HG03460 (cell line): Measurements from ENCODE around the gene TMEM61.
"Not testable (repeated sequence)": the region's sequence is repeated elsewhere in the genome, so short reads cannot be mapped to it uniquely, and the experiment has no call there.

ENCODE experiments used
- ATAC-seq: cut with Tn5 transposase; IDR thresholded peaks from one replicate; pipeline ENCODE4 v1.9.1; 2021; ENCODE audit not compliant: unreplicated experiment

TMEM61 gene

DNA sequence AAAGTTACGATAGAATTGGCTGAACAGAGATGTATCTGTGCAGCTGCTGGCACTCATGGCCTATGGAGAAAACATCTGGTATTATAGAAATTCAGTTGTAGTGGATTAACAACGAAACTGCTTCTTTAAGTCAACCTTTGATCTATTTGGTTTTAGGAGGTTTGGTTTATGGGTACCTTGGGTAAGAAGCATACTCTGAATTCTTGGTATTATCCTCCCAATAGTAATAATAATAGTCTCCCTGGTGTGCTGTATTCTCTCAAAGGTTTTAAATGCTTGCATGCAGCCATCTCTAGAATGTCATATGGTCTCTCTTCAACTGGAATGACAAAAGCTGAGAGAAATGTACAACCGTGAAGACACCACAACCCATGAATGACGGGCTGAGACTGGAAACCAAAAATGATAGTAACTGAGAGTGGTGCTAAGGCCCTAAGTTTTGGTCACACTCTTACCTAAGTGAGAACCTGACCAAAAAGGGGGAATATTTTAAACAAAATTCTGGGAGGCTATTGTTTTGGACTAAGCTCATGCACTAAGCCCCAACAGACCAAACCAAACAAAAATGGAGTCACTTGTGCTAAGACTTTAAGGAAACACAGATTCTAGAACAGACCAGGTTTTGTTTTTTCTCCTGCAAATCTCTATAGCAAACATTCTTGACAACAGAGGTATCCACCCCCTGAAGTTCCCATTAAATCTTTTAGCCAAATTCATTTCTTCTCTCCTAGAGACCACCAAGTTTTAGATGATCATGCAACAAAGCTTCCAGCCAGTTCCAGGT is 17.6 kb upstream of the TMEM61 start:
- no peak for ATAC-seq

DNA sequence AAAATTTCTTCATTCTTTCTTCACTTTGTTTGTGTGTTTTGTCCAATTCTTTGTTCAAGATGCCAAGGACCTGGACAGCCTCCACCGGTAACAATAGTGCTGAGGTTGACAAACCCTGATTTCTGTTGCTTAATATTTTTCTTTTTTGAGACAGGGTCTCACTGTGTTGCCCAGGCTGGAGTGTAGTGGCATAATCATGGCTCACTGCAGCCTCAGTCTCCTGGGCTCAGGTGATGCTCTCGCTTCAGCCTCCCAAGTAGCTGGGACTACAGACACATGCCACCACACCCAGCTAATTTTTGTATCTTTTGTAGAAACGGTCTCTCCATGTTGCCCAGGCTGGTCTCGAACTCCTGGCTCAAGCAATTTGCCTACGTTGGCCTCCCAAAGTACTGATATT is 16.6 kb upstream of the TMEM61 start:
- ATAC-seq, result not testable (repeated sequence)

DNA sequence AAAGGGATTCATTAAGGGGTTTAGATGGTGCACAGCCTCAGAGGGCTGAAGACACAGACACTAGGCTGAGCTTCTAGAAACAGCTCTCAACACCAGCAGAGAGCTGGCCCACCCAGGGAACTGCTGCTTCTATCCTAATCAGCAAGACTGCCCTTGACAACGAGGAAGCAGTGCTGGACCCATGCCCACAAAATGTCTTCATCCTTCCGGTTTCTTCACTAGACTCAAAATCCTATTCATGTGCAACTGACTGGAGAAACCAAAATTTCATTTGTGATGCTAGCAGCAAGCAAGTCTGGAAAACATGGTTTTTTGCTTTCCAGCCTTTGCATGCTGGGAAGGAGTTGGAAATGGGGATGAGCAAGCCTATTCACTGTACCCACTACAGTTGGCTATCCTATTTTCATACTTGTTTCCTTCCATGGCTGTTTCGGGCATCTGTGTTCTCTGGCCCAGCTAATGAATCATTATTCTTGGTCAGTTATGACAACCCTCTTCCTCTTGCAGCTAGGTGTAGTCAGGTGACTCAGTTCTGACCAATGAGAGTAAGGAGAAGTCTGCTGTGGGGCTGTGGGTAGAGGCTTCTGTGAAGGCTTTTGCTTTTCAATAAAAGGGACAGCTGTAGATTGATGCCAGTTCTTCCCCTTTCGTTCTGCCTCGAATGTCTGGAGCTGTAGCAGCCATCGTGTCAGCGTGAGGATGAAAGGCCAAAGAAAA is 14.6 kb upstream of the TMEM61 start:
- no peak for ATAC-seq

DNA sequence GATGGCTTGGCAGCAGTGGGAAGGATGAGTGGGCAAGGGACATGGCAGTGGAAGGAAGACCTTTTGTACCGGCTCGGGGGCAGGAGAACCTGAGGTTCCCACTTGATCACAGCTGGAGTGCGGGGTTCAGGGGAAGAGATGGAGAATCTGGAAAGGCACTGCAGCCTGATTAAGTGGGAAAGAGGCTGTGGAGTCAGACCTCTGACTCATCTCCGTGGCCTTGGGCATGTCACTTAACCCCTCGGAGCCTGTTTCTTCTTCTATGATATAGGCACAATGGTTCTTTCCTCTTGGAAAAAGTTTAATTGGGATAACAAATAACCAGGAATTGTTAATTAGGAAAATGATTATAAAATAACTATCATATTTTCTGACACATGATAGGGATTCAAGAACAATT is 13.1 kb upstream of the TMEM61 start:
- no peak for ATAC-seq

DNA sequence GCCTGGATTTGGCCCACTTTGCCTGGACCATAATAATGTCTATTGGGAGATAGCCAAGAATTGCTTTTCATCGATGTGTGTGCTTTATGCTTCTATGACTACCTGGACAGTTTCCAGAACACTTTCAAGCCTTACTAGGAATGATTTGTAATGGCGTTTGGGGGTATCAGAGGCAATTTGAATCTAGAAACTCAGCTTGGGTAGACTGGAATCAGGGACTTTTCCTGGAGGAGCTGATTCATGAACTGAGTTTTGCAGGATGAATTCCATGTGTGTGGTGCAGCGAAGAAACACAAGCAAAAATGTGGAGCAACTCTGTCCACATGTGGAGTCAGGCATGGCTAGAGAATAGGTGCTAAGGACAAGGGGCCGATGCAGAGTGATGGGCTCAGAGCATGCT is 11.9 kb upstream of the TMEM61 start:
- ATAC-seq, result no peak

DNA sequence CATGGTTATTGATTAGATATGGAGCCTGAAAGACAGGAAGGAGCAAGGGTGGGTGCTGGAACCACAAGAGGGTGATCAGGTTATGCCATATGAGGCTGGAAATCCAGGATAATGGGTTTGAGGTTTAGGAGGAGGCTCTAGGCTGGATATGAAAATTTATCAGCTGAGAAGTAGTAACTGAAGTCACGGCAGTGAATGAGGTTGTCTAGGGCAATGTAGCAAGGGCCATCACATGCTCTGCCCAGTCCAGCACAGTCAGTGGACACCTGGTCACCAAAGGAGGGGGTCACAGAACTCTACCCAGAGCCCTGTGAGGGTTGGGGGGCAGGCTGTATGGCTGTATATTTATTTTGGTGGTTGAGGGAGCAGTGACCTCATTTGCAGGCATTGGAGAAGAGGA is 10.5 kb upstream of the TMEM61 start:
- no peak for ATAC-seq

DNA sequence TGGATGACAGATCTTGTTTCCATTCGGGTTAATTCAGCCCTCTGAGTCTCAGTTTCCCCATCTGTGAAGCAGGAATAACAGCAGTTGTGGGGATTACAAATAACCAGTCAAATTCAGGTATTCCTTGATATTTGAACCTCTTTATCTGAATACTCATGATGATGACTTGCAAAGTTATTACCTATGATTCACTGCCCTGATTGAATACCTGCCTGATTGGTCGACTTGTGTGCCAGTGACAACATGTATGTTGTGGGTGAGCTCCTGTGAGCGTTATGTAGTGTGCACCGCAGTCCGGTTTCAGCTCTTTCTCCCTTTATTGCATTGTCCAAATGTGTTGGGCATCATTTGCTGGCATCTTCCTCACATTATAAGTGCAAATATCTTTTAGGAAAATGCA is 9.5 kb upstream of the TMEM61 start:
- ATAC-seq, result no peak

DNA sequence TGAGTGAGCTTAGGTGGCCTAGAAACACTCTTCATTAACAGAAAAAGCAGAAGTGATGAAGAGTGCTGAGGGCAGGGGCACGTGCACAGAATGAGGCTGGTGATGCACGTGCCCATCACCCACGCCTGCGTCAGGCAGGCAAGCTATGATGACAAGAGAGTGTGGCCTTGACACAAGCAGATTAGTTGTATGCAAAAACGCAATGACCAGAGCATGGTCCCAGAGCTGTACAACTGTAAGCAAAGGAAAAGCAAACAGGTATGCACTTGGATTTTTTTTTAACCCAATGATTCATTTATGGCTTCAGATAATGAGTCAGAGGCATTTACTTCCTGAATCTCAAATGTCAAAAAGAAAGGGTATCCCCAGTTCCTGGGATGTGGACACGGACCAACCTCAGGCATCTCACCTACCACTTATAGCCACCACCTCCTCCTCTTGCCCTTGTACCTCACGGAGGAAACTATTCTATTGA is 9.1 kb upstream of the TMEM61 start:
- peak; percentile 69 for ATAC-seq

DNA sequence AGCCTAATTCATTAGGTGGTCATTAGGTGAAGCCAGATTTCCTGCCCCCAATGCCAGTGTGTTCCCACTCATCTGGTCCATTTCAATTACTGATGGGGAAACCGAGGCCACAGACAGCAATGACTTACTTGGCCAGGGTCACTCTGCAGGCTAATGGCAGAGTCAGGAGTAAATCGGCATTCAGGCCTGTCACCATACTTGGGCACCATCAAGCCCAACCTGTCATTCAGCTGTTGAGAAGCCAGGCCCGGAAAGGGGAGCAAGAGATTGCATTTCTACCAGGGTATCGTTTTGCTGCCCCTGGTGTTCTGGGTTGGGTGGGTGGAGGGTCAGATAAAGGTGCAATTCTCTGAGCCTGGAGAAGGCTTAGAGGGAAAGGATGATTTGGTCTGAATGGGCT is 8.0 kb upstream of the TMEM61 start:
- ATAC-seq, result no peak

DNA sequence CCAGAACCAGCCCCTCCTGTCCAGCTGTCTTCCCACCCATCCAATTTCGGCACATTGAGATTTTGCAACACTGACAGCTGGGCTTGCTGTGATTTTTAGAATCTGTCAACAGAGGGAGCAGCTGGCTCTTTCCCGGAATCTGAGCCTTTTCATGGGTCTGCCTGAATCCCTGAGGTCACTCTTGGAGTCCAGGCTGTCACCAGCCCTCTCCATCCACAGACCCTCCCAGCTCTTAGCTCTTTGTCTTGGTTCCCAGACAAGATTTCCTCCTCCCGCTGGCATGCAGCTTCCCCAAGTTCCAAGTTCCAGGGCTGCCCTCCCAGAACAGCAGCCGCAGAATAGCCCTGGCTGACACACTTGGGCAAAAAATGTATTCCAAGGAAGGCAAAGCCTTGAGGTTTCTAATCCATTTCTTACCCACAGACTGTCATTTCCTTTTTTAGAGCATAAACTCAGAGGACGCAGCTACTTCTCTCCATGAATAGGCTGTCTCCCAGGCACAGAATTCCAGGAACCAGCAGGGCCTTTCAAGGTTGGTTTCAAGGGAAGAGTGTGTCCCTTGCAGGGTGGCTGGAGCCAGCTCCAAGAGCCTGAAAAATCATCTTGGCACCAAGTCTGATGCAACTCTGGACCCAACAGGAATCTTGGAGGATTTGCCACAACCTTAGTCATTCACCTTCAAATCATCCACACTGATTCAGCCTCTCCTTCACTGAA is 7.1 kb upstream of the TMEM61 start:
- ATAC-seq, result no peak

DNA sequence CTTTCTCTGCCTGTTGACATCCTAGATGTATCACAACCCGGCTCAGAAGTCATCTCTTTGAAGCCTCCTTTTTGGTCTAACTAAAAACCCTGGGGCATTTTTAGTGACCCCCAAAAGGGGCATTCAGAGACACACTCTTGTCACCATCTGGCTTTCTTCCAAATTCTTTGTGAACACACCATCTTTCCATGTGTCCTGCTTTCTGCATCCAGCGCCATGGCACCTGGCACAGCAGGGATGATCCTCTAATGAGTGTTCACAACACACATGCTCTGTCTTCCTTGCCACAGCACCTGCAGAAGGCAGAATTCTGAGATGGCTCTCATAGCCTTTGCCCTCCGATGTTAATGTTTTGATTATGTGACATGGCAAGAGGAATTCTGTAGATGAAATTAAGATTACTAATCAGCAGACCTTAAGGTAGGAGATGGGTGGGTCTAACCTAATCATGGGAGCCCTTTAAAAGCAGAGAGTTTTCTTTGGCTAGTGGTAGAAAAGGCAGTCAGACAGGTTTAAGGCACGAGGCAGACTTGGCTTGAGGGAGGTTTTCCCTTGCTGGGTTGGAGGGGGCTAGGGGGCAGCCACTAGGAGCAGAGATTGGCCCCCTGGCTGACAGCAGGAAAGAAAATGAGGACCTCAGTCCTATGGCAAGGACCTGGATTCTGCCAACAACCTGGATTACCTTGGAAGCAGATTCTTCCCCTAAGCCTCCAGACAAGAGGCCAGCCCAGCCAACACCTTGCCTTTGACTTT is 4.9 kb upstream of the TMEM61 start:
- ATAC-seq, result no peak

DNA sequence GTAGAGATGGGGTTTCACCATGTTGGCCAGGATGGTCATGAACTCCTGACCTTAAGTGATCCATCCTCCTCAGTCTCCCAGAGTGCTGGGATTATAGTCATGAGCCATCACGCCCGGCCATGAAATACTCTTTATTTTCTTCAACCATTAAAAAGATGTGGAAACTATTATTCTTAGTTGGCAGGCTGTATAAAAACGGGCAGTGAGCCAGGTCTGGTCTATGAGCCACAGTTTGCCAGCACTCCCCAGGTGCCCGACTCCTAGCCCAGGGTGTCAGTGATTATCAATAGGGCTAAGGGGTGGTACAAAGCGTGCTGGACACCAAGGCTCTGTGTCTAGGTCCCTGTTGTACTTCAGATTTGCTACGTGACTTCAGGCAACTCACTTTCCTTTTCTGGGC is 3.7 kb upstream of the TMEM61 start:
- ATAC-seq, result no peak

DNA sequence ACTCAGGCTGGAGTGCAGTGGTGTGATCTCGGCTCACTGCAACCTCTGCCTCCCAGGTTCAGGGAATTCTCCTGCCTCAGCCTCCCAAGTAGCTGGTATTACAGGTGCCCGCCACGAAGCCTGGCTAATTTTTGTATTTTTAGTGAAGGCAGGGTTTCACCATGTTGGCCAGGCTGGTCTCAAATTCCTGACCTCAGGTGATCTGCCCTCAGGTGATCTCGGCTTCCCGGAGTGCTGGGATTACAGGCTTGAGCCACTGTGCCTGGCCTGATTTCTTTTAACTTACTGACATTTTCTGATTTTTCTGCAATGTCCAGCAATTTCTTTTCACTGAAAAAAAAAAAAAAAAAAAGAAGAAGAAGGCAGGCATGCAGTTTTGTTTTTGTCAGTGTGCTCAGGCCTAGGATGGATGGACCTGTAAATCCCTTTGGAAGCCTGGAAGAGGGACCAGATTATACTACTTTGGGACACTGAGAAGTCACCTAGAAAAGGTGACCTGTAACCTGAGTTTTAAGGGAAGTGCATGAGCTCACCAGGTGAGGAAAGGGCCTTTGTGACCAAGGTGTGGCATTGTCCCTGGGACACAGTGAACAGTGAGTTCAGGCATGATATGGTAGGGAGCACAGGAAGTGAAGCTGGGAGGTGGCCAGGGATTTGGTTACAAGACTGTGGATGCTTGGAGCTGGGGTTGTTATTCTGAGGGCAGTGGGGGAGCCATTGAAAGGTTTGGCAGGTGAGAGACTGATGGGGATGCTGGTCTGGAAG is 2.7 kb upstream of the TMEM61 start:
- no peak for ATAC-seq

DNA sequence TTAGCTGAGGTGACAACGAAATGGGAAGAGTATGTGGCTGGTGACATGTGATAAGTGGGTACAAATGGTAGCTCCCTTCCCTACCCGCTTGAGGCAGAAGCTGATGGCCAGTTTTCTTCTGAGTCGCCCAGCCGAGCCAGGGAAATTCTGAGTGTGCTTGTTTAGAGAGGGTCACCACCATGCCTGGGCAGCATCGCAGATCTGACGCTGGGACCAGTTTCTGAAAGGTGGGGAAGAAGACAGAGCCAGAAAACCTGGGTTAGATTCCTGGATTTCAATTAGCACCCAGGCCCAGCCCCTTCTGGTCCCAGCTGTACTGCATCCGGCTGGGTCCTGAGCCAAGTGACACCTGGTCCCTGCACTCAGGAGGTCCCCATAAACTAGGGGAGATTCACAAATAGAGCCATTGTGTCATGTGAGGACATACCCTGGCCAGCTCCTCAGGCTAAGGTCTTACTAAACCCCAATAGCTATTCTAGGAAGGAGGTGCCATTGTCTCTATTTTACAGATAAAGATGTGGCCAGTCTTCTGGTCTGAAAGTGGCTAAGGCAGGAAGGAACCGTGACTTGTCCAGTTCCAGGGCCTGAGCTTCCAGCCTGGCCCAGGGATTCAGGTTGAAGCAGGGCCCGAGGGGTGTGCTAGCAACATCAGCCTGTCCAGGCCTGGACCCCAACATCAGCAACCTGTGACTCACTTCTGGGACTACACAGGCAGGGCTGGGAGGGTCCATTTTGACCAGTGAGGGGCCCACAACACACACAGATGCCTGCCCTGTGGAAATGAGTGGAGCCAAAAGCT is 1.7 kb upstream of the TMEM61 start:
- ATAC-seq, result no peak

DNA sequence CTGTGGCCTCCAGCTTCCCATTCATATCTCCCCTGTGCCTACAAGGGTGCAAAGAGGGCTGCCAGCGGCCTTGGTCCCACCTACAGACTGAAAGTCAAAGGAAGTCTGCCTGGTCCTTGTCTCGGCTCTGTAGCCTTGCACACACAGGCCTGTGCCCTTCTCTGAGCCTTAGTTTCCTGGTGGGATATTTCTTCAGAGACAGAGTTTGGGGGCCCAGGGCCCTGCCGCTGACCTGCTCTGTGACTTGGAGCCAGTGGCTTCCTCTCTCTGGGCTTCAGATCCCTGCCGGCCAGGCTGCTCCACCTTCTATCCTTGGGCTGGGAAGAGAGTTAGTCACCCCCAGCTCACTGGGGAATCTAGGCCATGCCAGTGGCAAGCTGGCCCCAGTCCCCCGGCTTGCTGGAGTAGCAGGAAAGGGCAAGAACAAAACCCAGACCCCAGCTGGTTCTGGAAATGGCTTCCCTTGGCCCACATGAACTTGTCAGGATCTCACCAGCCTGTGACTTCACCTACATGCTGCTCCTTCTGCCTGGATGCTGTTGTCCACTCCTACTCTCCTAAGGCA is 1.0 kb upstream of the TMEM61 start:
- ATAC-seq, result no peak

DNA sequence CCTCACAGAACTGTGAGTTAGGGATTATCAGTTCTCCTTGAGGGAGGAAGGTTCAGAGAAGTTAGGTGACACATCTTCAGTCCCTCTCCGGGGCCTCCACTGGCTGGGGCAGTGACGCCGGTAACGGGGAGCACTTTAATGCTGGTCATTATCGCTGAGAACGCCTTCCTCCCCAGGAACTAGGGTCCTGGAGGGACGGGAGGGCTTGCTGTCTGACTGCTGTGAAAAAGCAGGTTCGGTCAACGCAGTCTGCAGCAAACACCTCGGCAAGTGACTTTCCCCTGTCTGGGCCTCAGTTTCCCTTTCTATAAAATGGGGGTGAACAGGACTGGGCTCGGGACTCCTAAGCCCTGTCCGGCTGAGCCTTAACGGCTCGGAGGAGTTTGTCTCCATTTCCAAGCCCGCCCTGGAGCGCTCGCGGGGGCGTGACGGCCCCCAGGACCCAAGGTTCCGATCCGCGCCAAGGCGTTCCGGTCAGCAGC is 341 bp upstream of the TMEM61 start:
- ATAC-seq, result no peak

DNA sequence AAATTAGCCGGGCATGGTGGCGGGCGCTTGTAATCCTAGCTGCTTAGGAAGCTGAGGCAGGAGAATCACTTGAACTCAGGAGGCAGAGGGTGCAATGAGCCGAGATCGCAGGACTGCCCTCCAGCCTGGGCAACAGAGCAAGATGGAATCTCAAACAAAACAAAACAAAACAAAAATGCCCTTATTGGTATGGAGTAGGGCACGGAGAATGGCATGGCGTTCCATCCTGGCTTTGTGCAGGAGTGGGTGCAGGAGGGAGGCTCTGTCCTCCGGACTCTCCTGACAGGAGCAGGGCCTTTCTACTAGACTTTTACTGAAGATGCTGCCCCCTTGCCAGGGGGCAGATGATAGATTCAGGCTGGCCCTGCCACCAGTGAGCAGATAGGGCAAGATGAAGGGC is 1.0 kb downstream of the TMEM61 start:
- ATAC-seq, result no peak

DNA sequence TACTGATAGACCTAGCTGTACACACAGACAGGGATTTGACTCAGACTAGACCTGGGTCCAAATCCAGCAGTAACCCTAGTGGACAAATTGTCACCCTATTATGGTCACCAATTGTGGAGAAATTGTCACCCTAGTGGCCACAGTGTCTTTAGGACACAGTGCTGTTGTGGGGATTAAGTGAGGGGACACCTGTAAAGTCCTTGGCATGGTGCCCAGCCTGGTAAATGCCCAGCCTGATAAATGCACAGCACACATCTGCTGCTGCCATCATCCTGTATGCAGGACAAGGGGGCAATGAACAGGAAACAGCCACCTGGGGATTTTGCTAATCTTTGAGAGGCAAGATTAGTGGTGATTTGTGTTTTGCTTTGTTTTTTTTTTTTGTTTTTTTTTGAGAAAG is 2.3 kb downstream of the TMEM61 start:
- no peak for ATAC-seq
